ENCODE measurements around the gene ZNF563.
"Not testable (repeated sequence)": the region's sequence is repeated elsewhere in the genome, so short reads cannot be mapped to it uniquely, and the experiment has no call there.

The ZNF563 gene

DNA sequence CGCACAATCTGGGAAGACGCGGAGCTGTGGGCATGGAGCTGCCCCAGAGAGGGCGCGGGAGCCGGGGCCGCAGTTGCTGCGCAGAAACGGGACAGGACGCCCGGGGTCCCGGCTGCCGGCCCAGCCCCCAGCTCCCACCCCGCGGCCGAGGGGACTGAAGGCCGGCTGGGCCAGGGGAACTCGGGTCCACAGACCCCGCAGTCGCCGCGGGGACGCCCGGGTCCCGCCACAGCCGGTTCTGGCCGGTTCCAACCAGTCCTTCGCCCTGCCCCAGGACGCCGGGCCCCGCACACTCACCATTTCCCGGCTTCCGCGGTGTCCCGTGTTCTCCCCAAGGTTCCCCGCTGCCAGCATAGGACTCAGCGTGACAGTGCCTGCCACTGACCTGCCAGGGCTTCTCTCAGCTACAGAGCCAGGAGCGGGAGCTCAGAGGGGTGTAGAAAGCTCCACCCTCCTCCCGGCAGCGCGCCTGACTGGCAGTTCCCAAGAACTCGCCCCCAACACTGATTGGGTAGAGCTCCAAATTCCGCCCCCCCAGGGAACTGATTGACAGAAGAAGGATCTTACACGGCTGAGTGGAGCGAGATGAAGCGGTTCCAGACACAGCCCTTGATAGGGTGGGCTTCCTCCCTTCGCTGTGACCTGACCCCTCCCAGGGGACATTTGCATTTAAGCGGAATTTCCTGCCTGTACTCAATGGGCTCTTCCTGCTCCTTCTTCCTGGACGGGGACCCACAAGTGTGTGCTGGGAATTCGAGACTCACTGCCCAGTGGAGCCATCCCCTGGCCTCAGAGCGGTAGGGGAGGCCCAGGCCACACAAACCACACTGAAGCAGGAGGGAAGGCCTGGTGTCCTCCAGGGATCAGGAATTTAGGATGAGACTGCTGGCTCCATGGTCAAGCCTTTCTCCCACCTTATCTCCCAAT is 32.1 kb upstream of the ZNF563 start, which contains the start of gene ZNF442:
Gene ZNF442 (minus strand): TSS at position 448 of the 927 bp plus-strand sequence. CDS start 2,052 bp downstream, outside the sequence.
- no CpG with 5 or more reads among the region's 51 CpGs for WGBS (ENCODE audit: extremely low coverage, insufficient coverage, insufficient read length)
- Histone ChIP-seq H3K14ac (ENCODE audit: low read length) (no peak within 1 kb of the TSS), H3K9ac (ENCODE audit: low read length) (peak within 1 kb of the TSS; percentile 70), H3K27ac (ENCODE audit: low read depth, low read length) (peak within 1 kb of the TSS; percentile 45), H3K23ac (ENCODE audit: low read length) (no peak within 1 kb of the TSS), H3K36me3 (ENCODE audit: control insufficient read depth in 1 of 2, insufficient read depth in 2 of 2, low read length in 2 of 2) (peaks cover 0 to 1% of the 10 kb centered on the region in 2 experiments), H3K4me3 (ENCODE audit: low read depth, low read length) (peak within 1 kb of the TSS; percentile 88), H3K4ac (ENCODE audit: low read depth, low read length) (no peak within 1 kb of the TSS), H2AK5ac (ENCODE audit: low read length) (no peak within 1 kb of the TSS), H3K18ac (ENCODE audit: low read length) (no peak within 1 kb of the TSS), H2BK5ac (ENCODE audit: low read depth, low read length, poor library complexity) (no peak within 1 kb of the TSS), H3K79me1 (ENCODE audit: low read length) (peaks cover 2% of the 10 kb centered on the region), H3K27me3 (ENCODE audit: insufficient read depth, low read length) (no peaks in the 10 kb centered on the region), H2BK12ac (ENCODE audit: low read length) (no peak within 1 kb of the TSS), H4K8ac (ENCODE audit: low read depth, low read length) (peak within 1 kb of the TSS; percentile 70), H2AFZ (ENCODE audit: insufficient read depth, low read length, poor library complexity) (peak within 1 kb of the TSS; percentile 52), H3K4me2 (ENCODE audit: low read length) (peak within 1 kb of the TSS; percentile 94), H4K91ac (ENCODE audit: low read depth, low read length) (no peak within 1 kb of the TSS), H3K4me1 (ENCODE audit: control insufficient read depth in 1 of 2, insufficient read depth in 2 of 2, low read length in 2 of 2) (peaks cover 6% of the 10 kb centered on the region in 2 experiments), H4K12ac (ENCODE audit: low read depth, low read length) (no peak within 1 kb of the TSS), H3K79me2 (ENCODE audit: control insufficient read depth, insufficient read depth, low read length, poor library complexity) (no peaks in the 10 kb centered on the region), H2BK120ac (ENCODE audit: insufficient read depth, low read length, poor library complexity) (peak within 1 kb of the TSS; percentile 27), H3K9me3 (ENCODE audit: insufficient read depth, low read depth, low read length) (peaks cover 8% of the 10 kb centered on the region)
- peak; percentile 73 to 91 for DNase-seq

DNA sequence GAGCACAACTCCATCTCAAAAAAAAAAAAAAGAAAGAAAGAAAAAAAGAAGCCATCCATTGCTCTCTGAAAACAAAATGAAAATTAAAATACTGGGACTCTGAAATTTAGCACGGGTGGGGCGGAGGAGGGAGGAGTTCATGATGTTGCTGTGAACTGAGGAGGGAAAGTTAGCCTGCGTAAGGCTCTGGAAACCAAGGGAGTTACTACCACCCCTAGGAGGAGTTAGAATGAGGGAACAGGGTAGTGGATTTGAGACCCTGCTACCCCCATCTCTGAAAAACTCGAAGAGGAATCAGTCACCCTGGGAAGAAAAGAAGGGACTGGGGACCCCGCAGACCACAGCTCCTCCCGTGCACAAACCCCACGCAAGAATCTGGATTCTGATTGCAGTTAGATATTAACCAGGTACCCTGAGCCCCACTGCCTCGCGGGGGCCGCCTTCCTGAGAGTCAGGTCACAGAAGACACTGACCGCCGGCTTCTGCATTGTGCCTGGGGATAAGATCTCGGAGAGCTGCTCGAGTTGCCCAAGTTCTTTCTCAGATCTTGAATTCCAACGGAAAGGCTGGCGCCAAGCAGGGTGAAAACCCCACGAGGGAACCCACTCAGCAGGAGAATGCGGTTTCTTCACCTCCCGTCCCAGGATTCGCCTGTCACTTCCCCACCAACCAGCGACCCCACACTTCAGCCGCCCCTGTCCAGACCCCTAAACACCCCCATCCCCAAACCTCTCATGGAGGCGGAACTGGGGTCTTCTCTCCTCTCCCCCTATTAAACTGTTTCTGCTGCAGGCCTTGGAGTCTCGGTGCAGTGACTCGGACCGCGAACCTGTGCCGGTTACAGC is 31.2 kb upstream of the ZNF563 start:
- Histone ChIP-seq H2BK12ac (ENCODE audit: low read length) (no peak overlapping the region), H3K27me3 (ENCODE audit: insufficient read depth, low read length) (no peaks in the 10 kb centered on the region), H3K4me1 (ENCODE audit: control insufficient read depth in 1 of 2, insufficient read depth in 2 of 2, low read length in 2 of 2) (peaks cover 6% of the 10 kb centered on the region in 2 experiments), H3K14ac (ENCODE audit: low read length) (no peak overlapping the region), H3K79me1 (ENCODE audit: low read length) (peaks cover 2% of the 10 kb centered on the region), H3K4me3 (ENCODE audit: low read depth, low read length) (peak overlapping the region; percentile 88), H3K9ac (ENCODE audit: low read length) (peak overlapping the region; percentile 70), H2AFZ (ENCODE audit: insufficient read depth, low read length, poor library complexity) (peak overlapping the region; percentile 52), H3K23ac (ENCODE audit: low read length) (no peak overlapping the region), H3K9me3 (ENCODE audit: insufficient read depth, low read depth, low read length) (peaks cover 8% of the 10 kb centered on the region), H3K18ac (ENCODE audit: low read length) (no peak overlapping the region), H2BK5ac (ENCODE audit: low read depth, low read length, poor library complexity) (no peak overlapping the region), H2BK120ac (ENCODE audit: insufficient read depth, low read length, poor library complexity) (no peak overlapping the region), H3K79me2 (ENCODE audit: control insufficient read depth, insufficient read depth, low read length, poor library complexity) (no peaks in the 10 kb centered on the region), H2AK5ac (ENCODE audit: low read length) (no peak overlapping the region), H4K8ac (ENCODE audit: low read depth, low read length) (peak overlapping the region; percentile 8), H4K91ac (ENCODE audit: low read depth, low read length) (no peak overlapping the region), H4K12ac (ENCODE audit: low read depth, low read length) (no peak overlapping the region), H3K27ac (ENCODE audit: low read depth, low read length) (no peak overlapping the region), H3K4ac (ENCODE audit: low read depth, low read length) (no peak overlapping the region), H3K36me3 (ENCODE audit: control insufficient read depth in 1 of 2, insufficient read depth in 2 of 2, low read length in 2 of 2) (peaks cover 0 to 1% of the 10 kb centered on the region in 2 experiments), H3K4me2 (ENCODE audit: low read length) (peak overlapping the region; percentile 94)
- WGBS (ENCODE audit: extremely low coverage, insufficient coverage, insufficient read length) = no CpG with 5 or more reads among the region's 28 CpGs
- DNase-seq = peak in 1 of 2 donors; percentile 29

- H3K79me2 ChIP-seq (ENCODE audit: control insufficient read depth, insufficient read depth, low read length, poor library complexity); H3K4ac ChIP-seq (ENCODE audit: low read depth, low read length); H2AFZ ChIP-seq (ENCODE audit: insufficient read depth, low read length, poor library complexity); H2BK5ac ChIP-seq (ENCODE audit: low read depth, low read length, poor library complexity); H4K12ac ChIP-seq (ENCODE audit: low read depth, low read length); H4K91ac ChIP-seq (ENCODE audit: low read depth, low read length); H3K23ac ChIP-seq (ENCODE audit: low read length); H2AK5ac ChIP-seq (ENCODE audit: low read length); H2BK12ac ChIP-seq (ENCODE audit: low read length); H3K4me2 ChIP-seq (ENCODE audit: low read length); H3K27ac ChIP-seq (ENCODE audit: low read depth, low read length); H4K8ac ChIP-seq (ENCODE audit: low read depth, low read length); H3K27me3 ChIP-seq (ENCODE audit: insufficient read depth, low read length); H3K4me1 ChIP-seq (ENCODE audit: control insufficient read depth in 1 of 2, insufficient read depth in 2 of 2, low read length in 2 of 2); H3K14ac ChIP-seq (ENCODE audit: low read length); H3K4me3 ChIP-seq (ENCODE audit: low read depth, low read length); H2BK120ac ChIP-seq (ENCODE audit: insufficient read depth, low read length, poor library complexity); H3K79me1 ChIP-seq (ENCODE audit: low read length); H3K9me3 ChIP-seq (ENCODE audit: insufficient read depth, low read depth, low read length); DNase-seq; H3K9ac ChIP-seq (ENCODE audit: low read length); H3K18ac ChIP-seq (ENCODE audit: low read length); H3K36me3 ChIP-seq (ENCODE audit: control insufficient read depth in 1 of 2, insufficient read depth in 2 of 2, low read length in 2 of 2): not testable (repeated sequence)
- WGBS (ENCODE audit: extremely low coverage, insufficient coverage, insufficient read length) = no CpG with 5 or more reads among the region's 30 CpGs
These were observed 28.8 kb upstream of the ZNF563 start for GRCh38 chr19:12362236-12362635.

DNA sequence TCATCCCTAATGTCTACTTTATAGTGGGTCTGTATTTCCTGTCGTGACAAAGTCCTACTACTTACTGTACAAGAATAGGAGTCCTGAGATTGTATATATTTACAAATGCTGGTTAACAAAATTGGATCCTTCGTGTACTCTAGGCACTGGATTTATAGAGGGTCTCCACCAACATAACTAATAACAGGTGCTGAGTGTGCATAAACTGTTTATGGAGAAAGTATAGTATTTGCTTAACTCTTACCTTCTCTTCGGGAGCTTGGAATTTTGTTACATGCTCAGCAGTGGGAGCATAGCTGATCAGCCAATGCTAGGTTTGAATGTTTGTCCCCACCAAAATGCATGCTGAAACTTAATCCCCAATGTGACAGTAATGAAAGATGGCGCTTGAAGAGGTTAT is 19.9 kb upstream of the ZNF563 start:
- H3K18ac ChIP-seq (ENCODE audit: low read length) = no peak overlapping the region
- no peak overlapping the region for H4K91ac ChIP-seq (ENCODE audit: low read depth, low read length)
- no CpG with 5 or more reads among the region's 4 CpGs for WGBS (ENCODE audit: extremely low coverage, insufficient coverage, insufficient read length)
- peaks cover 5 to 7% of the 10 kb centered on the region in 2 experiments for H3K36me3 ChIP-seq (ENCODE audit: control insufficient read depth in 1 of 2, insufficient read depth in 2 of 2, low read length in 2 of 2)
- H2BK12ac ChIP-seq (ENCODE audit: low read length) = no peak overlapping the region
- H3K9me3 ChIP-seq (ENCODE audit: insufficient read depth, low read depth, low read length) = peaks cover 13% of the 10 kb centered on the region
- no peaks in the 10 kb centered on the region for H3K4me1 ChIP-seq (ENCODE audit: control insufficient read depth in 1 of 2, insufficient read depth in 2 of 2, low read length in 2 of 2)
- H3K23ac ChIP-seq (ENCODE audit: low read length) = no peak overlapping the region
- no peaks in the 10 kb centered on the region for H3K27me3 ChIP-seq (ENCODE audit: insufficient read depth, low read length)
- no peak overlapping the region for H2BK5ac ChIP-seq (ENCODE audit: low read depth, low read length, poor library complexity)
- no peak overlapping the region for H4K12ac ChIP-seq (ENCODE audit: low read depth, low read length)
- no peak overlapping the region for H3K4ac ChIP-seq (ENCODE audit: low read depth, low read length)
- H4K8ac ChIP-seq (ENCODE audit: low read depth, low read length) = no peak overlapping the region
- H2BK120ac ChIP-seq (ENCODE audit: insufficient read depth, low read length, poor library complexity) = no peak overlapping the region
- H3K4me2 ChIP-seq (ENCODE audit: low read length) = no peak overlapping the region
- H3K14ac ChIP-seq (ENCODE audit: low read length) = no peak overlapping the region
- H2AK5ac ChIP-seq (ENCODE audit: low read length) = no peak overlapping the region
- no peak overlapping the region for H3K9ac ChIP-seq (ENCODE audit: low read length)
- H3K27ac ChIP-seq (ENCODE audit: low read depth, low read length) = no peak overlapping the region
- H2AFZ ChIP-seq (ENCODE audit: insufficient read depth, low read length, poor library complexity) = no peak overlapping the region
- no peaks in the 10 kb centered on the region for H3K79me2 ChIP-seq (ENCODE audit: control insufficient read depth, insufficient read depth, low read length, poor library complexity)
- H3K4me3 ChIP-seq (ENCODE audit: low read depth, low read length) = no peak overlapping the region
- DNase-seq = no peak
- no peaks in the 10 kb centered on the region for H3K79me1 ChIP-seq (ENCODE audit: low read length)

Measured in trophoblast cell (in vitro differentiated cells and primary cell).